Ishikawa (cell line): ENCODE results near the gene MYH14.
A peak's percentile ranks its signal among the peaks of the same experiment; 100 is the strongest.

Experiments
- CEBPB ChIP-seq: IDR thresholded peaks from 2 replicates; pipeline ENCODE4 v1.6.1; 2012
- CREB1 ChIP-seq: IDR thresholded peaks from 2 replicates; pipeline ENCODE4 v1.6.1; 2012; ENCODE audit warnings: low read depth
- EGR1 ChIP-seq: IDR thresholded peaks from 2 replicates; pipeline ENCODE4 v1.6.1; 2012
- EP300 ChIP-seq: IDR thresholded peaks from 2 replicates; pipeline ENCODE4 v1.6.1; 2012; ENCODE audit warnings: borderline replicate concordance
- FOXM1 ChIP-seq: IDR thresholded peaks from 2 replicates; pipeline ENCODE4 v1.6.1; 2012; ENCODE audit warnings: low read depth, borderline replicate concordance
- MAX ChIP-seq: IDR thresholded peaks from 2 replicates; pipeline ENCODE4 v1.6.1; 2012
- NFIC ChIP-seq: IDR thresholded peaks from 2 replicates; pipeline ENCODE4 v1.6.1; 2012
- RAD21 ChIP-seq: IDR thresholded peaks from 2 replicates; pipeline ENCODE4 v1.6.1; 2012; ENCODE audit warnings: low read depth
- TAF1 ChIP-seq: IDR thresholded peaks from 2 replicates; pipeline ENCODE4 v1.6.1; 2012; ENCODE audit warnings: low read depth, mild to moderate bottlenecking
- TCF12 ChIP-seq: IDR thresholded peaks from 2 replicates; pipeline ENCODE4 v1.6.1; 2012; ENCODE audit warnings: low read depth
- TEAD4 ChIP-seq: IDR thresholded peaks from 2 replicates; pipeline ENCODE4 v1.6.1; 2012
- USF1 ChIP-seq: IDR thresholded peaks from 2 replicates; pipeline ENCODE4 v1.6.1; 2012
- YY1 ChIP-seq: IDR thresholded peaks from 2 replicates; pipeline ENCODE4 v1.6.1; 2012; ENCODE audit warnings: low read depth
- ZBTB7A ChIP-seq: IDR thresholded peaks from 2 replicates; pipeline ENCODE4 v1.6.1; 2012; ENCODE audit warnings: low read depth
- TF ChIP-seq, protein P1 (sequence below): IDR thresholded peaks from 2 replicates; pipeline ENCODE4 v1.6.1; 2012; ENCODE audit warnings: low read depth, mild to moderate bottlenecking

Gene MYH14

GRCh38 chr19:50322931-50323781 lies 119.7 kb downstream of the MYH14 start:
- TF ChIP-seq TCF12 (no peak), RAD21 (no peak), EGR1 (no peak), USF1 (no peak), FOXM1 (no peak), MAX (no peak), ZBTB7A (no peak), NFIC (no peak), CEBPB (no peak), TAF1 (no peak), YY1 (no peak), CREB1 (no peak), TEAD4 (no peak), EP300 (no peak)
- TF ChIP-seq, protein P1, sequence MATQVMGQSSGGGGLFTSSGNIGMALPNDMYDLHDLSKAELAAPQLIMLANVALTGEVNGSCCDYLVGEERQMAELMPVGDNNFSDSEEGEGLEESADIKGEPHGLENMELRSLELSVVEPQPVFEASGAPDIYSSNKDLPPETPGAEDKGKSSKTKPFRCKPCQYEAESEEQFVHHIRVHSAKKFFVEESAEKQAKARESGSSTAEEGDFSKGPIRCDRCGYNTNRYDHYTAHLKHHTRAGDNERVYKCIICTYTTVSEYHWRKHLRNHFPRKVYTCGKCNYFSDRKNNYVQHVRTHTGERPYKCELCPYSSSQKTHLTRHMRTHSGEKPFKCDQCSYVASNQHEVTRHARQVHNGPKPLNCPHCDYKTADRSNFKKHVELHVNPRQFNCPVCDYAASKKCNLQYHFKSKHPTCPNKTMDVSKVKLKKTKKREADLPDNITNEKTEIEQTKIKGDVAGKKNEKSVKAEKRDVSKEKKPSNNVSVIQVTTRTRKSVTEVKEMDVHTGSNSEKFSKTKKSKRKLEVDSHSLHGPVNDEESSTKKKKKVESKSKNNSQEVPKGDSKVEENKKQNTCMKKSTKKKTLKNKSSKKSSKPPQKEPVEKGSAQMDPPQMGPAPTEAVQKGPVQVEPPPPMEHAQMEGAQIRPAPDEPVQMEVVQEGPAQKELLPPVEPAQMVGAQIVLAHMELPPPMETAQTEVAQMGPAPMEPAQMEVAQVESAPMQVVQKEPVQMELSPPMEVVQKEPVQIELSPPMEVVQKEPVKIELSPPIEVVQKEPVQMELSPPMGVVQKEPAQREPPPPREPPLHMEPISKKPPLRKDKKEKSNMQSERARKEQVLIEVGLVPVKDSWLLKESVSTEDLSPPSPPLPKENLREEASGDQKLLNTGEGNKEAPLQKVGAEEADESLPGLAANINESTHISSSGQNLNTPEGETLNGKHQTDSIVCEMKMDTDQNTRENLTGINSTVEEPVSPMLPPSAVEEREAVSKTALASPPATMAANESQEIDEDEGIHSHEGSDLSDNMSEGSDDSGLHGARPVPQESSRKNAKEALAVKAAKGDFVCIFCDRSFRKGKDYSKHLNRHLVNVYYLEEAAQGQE: no peak

DNA sequence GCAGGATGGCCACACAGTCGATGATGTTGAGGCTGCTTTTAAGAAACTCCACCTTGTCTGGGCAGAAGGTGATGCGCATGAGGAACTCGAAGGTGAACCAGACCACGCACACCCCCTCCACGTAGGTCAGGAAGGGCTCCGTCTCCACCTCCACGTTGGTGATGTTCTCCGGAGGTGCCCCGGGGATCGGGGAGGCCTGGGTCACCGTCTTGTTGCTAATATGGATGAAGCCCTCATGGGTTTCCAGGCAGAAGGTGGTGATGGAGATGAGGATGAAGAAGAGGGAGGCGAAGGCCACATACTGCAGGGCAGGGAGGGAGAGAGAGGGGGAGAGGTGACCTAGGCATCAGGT lies 120.3 kb downstream of the MYH14 start:
- no peak for TF ChIP-seq TEAD4
- TF ChIP-seq FOXM1: no peak
- TF ChIP-seq RAD21: no peak
- no peak for TF ChIP-seq USF1
- TF ChIP-seq EP300: no peak
- TF ChIP-seq YY1: no peak
- TF ChIP-seq TAF1: no peak

DNA sequence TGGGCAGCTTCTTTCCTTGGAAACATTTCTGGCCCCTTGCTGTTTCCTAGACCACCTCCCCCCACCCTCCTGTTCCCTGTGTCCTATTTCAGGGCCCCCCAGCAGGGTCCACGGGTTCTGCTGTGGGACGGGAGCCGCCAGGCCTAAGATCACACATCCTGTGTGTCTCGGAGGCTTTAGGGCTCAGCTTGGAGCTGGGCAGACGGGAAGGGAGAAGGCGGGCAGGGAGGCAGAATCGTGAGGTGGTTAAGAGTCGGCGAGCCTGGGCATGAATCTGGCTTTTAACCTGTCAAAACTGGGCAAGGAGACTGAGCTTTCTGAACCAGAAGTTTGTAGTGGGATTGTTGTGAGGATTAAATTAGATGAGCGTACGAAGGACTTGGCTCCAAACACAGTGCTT lies 120.9 kb downstream of the MYH14 start:
- TF ChIP-seq CREB1 (no peak), EGR1 (no peak), TAF1 (no peak), NFIC (no peak), CEBPB (no peak), RAD21 (no peak), USF1 (no peak), YY1 (no peak), TCF12 (no peak), MAX (no peak), EP300 (no peak), ZBTB7A (no peak), TEAD4 (no peak), FOXM1 (no peak)
- TF ChIP-seq, protein P1: no peak

- TF ChIP-seq EP300: peak; percentile 17; the same call in 1 of the 2 replicates
- TF ChIP-seq, protein P1: peak; percentile 96
- TF ChIP-seq USF1: no peak
These were observed 122.1 kb downstream of the MYH14 start for GRCh38 chr19:50325310-50326100.
